Tibial nerve (tissue), 4 donors: ENCODE measurements around the gene ZNF148.

Source experiments
- EP300 ChIP-seq, 2 donors: sonication (generic); formaldehyde crosslinking; IDR thresholded peaks; one replicate each; pipeline ENCODE4 v1.6.1; 2017; ENCODE audit warnings: antibody characterized with exemption in 2 of 2, mild to moderate bottlenecking in 1 of 2
- POLR2A ChIP-seq, 2 donors: fragments of 450-650 bp; IDR thresholded peaks; one replicate each; pipeline ENCODE4 v1.6.1; 2017; ENCODE audit warnings: antibody characterized with exemption in 2 of 2, mild to moderate bottlenecking in 2 of 2, moderate library complexity in 2 of 2
- TF ChIP-seq, protein P1 (sequence below), 5 experiments: fragments of 200-600 bp in 3 of 5; fragments of 450-650 bp in 2 of 5; sonication (generic) in 3 of 5; IDR thresholded peaks; one replicate each; pipeline ENCODE4 v1.5.1; 2016 to 2019; ENCODE audit warnings: antibody characterized with exemption in 5 of 5, mild to moderate bottlenecking in 3 of 5, moderate library complexity in 2 of 5

DNA sequence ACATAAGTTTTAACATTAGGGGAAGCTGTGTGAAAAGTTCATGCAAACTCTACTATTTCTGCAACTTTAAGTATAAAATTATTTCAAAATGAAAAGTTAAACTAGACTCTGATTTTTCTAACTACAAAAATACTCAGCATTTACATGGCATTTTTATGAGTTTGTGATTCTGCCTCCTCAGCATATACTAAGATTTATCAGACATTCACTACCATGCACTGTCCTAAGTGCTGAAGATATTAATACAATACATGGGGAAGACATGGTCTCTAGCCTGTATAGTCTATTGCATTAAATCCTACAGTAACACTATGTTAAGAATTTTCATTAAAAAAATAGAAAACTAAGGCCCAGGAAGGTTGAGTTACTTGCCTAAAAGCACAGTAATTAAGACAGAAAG lies 80.7 kb downstream of the ZNF148 start:
- TF ChIP-seq, protein P1, sequence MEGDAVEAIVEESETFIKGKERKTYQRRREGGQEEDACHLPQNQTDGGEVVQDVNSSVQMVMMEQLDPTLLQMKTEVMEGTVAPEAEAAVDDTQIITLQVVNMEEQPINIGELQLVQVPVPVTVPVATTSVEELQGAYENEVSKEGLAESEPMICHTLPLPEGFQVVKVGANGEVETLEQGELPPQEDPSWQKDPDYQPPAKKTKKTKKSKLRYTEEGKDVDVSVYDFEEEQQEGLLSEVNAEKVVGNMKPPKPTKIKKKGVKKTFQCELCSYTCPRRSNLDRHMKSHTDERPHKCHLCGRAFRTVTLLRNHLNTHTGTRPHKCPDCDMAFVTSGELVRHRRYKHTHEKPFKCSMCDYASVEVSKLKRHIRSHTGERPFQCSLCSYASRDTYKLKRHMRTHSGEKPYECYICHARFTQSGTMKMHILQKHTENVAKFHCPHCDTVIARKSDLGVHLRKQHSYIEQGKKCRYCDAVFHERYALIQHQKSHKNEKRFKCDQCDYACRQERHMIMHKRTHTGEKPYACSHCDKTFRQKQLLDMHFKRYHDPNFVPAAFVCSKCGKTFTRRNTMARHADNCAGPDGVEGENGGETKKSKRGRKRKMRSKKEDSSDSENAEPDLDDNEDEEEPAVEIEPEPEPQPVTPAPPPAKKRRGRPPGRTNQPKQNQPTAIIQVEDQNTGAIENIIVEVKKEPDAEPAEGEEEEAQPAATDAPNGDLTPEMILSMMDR (IDR thresholded peaks at IDR 0.05), result no peak
- no peak for TF ChIP-seq POLR2A (IDR thresholded peaks at IDR 0.05)
- no peak for TF ChIP-seq EP300 (IDR thresholded peaks at IDR 0.05)
